Measurements from ENCODE around the gene USP2. TPM values are rescaled to one million over a fixed set of nuclear protein-coding genes. Genes with fewer than 3 reads are reported as not detected.

The USP2 gene
- polyA plus RNA-seq, 1 experiment, result 0.27 TPM

DNA sequence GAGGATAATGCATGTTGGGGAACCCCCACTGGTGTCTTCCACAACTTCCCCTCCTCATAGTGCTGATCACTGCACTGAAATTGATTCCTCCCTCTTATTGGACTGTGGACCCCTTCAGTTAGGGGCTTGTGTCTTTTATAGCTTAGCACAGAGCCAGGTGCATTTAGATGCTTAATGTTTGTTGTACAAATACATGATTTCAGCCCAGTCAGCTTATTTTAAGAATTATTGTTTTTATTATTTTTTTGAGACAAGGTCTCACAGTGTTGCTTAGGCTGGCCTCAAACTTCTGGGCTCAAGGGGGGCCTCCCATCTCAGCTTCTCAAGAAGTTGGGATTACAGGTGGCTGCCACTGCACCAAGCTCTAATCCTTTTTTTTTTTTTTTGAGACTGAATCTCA, 33.2 kb upstream of the USP2 start:
- Histone ChIP-seq H3K36me3 (ENCODE audit: control insufficient read depth, insufficient read depth, low read length) (peaks cover 9% of the 10 kb centered on the region), H3K4me3 (ENCODE audit: low read depth, low read length) (no peak overlapping the region), H3K27me3 (ENCODE audit: control insufficient read depth, insufficient read depth, low read length) (no peaks in the 10 kb centered on the region)
- POLR2A ChIA-PET, result interaction anchor here (0.7 kb wide), 1 partner anchor 32 kb away, joined by 7 read pairs; no protein-coding TSS in a partner anchor
- TF ChIP-seq, protein P1, sequence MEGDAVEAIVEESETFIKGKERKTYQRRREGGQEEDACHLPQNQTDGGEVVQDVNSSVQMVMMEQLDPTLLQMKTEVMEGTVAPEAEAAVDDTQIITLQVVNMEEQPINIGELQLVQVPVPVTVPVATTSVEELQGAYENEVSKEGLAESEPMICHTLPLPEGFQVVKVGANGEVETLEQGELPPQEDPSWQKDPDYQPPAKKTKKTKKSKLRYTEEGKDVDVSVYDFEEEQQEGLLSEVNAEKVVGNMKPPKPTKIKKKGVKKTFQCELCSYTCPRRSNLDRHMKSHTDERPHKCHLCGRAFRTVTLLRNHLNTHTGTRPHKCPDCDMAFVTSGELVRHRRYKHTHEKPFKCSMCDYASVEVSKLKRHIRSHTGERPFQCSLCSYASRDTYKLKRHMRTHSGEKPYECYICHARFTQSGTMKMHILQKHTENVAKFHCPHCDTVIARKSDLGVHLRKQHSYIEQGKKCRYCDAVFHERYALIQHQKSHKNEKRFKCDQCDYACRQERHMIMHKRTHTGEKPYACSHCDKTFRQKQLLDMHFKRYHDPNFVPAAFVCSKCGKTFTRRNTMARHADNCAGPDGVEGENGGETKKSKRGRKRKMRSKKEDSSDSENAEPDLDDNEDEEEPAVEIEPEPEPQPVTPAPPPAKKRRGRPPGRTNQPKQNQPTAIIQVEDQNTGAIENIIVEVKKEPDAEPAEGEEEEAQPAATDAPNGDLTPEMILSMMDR (IDR thresholded peaks at IDR 0.05; ENCODE audit: insufficient read depth, low read depth, low read length), result no peak
- CTCF ChIA-PET, result interaction anchor here (1.4 to 4.0 kb wide), 2 partner anchors 36 to 60 kb away, joined by 3 to 24 read pairs; no protein-coding TSS in a partner anchor
- no peak for DNase-seq (ENCODE audit: low read depth)

DNA sequence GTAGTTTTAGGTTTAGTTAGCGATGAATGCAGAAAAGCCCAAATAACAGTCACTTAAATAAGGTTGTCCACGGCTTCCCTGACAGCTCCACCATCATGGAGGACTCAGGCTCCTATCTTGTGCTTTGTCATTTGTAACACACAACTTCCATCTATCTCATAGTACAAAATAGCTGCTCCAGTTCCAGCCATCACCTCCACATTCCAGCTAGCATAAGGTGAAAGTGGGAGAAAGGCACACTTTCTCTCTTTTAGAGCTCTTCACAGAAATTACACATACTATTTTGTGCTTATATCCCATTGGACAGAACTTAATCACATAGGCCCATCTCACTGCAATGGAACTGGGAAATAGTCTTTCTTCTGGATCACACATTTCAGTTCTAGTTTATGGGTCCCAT, 32.8 kb upstream of the USP2 start:
- CTCF ChIA-PET, result interaction anchor here (1.4 to 4.0 kb wide), 2 partner anchors 35 to 60 kb away, joined by 3 to 24 read pairs; no protein-coding TSS in a partner anchor

DNA sequence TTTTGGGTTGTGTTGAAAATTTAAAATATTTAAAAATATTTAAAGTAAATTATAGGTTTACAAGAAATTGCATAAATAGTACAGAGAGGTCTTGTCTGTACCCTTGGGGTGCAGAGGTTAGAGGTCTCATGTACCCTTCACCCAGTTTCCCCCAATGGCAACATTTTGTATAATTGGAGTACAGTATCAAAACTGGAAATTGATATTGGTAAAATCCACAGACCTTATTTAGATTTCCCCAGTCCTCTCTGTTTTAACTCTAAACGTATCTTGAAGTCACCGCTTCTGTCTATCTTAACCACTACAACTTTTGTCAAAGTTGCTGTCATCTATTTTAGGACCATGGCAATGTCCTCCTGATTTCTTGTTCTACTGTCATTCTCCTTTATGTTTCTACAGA, 30.6 kb upstream of the USP2 start:
- no peaks in the 10 kb centered on the region for H3K36me3 ChIP-seq (ENCODE audit: control insufficient read depth, insufficient read depth, low read length)
- ChIA-PET CTCF (no interaction called here), POLR2A (no interaction called here)
- no peak for DNase-seq (ENCODE audit: low read depth)
- no peaks in the 10 kb centered on the region for H3K27me3 ChIP-seq (ENCODE audit: control insufficient read depth, insufficient read depth, low read length)
- no peak overlapping the region for H3K4me3 ChIP-seq (ENCODE audit: low read depth, low read length)
- TF ChIP-seq, protein P1 (IDR thresholded peaks at IDR 0.05; ENCODE audit: insufficient read depth, low read depth, low read length), result no peak

More for the DNA sequence above, 32.8 kb upstream of the USP2 start:
- Histone ChIP-seq H3K27me3 (ENCODE audit: control insufficient read depth, insufficient read depth, low read length) (no peaks in the 10 kb centered on the region), H3K4me3 (ENCODE audit: low read depth, low read length) (no peak overlapping the region), H3K36me3 (ENCODE audit: control insufficient read depth, insufficient read depth, low read length) (peaks cover 5% of the 10 kb centered on the region)
- POLR2A ChIA-PET, result interaction anchor here (0.7 kb wide), 1 partner anchor 32 kb away, joined by 7 read pairs; no protein-coding TSS in a partner anchor
- no peak for DNase-seq (ENCODE audit: low read depth)
- TF ChIP-seq, protein P1 (IDR thresholded peaks at IDR 0.05; ENCODE audit: insufficient read depth, low read depth, low read length), result no peak

DNA sequence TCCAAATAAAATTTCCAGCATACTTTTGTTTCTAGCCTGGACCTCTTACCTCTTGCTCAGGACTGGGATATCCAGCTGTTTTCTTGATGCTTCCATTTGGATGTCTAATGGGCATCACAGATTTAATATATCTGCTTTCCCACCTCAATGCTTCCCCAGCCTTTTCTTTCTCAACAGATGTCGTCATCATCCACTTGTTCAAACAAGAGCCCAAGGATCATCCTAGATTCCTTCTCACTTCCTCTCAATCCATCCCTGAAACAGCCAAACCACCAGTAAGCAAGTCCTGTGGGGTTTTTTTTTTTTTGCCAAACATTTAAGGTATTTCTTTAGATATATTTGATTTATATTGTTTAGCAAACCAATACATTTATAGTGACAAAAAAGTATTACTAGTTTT, 29.0 kb upstream of the USP2 start:
- no peaks in the 10 kb centered on the region for H3K27me3 ChIP-seq (ENCODE audit: control insufficient read depth, insufficient read depth, low read length)
- H3K4me3 ChIP-seq (ENCODE audit: low read depth, low read length), result no peak overlapping the region
- DNase-seq (ENCODE audit: low read depth), result no peak
- TF ChIP-seq, protein P1 (IDR thresholded peaks at IDR 0.05; ENCODE audit: insufficient read depth, low read depth, low read length), result no peak
- no peaks in the 10 kb centered on the region for H3K36me3 ChIP-seq (ENCODE audit: control insufficient read depth, insufficient read depth, low read length)
- POLR2A ChIA-PET, result no interaction called here
- CTCF ChIA-PET, result interaction anchor here (0.8 to 2.5 kb wide), 3 partner anchors 12 to 126 kb away, joined by 3 to 6 read pairs (median 3); partner anchors contain the start of gene THY1

DNA sequence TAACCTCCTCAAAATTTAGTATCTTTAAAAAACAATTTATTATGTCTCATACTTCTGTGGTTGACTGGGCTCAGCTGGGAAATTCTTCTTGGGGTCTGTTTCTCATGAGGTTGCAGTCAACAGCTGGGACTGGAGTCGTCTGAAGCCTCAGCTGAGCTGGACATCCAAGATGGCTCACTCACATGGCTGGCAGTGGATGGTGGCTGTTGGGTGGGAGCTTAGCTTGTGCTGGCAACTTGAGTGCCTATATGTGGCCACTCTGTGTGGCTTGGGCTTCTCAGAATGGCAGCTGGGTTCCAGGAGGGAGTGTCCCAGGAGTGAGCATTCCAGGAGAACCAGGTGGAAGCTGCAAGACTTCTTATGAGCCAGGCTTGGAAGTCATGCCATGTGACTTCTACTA, 28.2 kb upstream of the USP2 start:
- Histone ChIP-seq H3K4me3 (ENCODE audit: low read depth, low read length) (no peak overlapping the region), H3K27me3 (ENCODE audit: control insufficient read depth, insufficient read depth, low read length) (no peaks in the 10 kb centered on the region), H3K36me3 (ENCODE audit: control insufficient read depth, insufficient read depth, low read length) (no peaks in the 10 kb centered on the region)
- TF ChIP-seq, protein P1 (IDR thresholded peaks at IDR 0.05; ENCODE audit: insufficient read depth, low read depth, low read length), result no peak
- ChIA-PET CTCF (interaction anchor here (0.7 to 2.5 kb wide), 4 partner anchors 13 to 125 kb away, joined by 3 to 6 read pairs (median 3); partner anchors contain the start of gene THY1), POLR2A (no interaction called here)
- DNase-seq (ENCODE audit: low read depth), result no peak

All from BJ (cell line).